DMS79 (cell line): ENCODE results near the gene SCAND1.
"Not testable (repeated sequence)": the region's sequence is repeated elsewhere in the genome, so short reads cannot be mapped to it uniquely, and the experiment has no call there.

Experiments used
- DNase-seq: peaks from one replicate; lab custom pipeline; 2025; lab: John Stamatoyannopoulos, UW

The SCAND1 gene

GRCh38 chr20:35959291-35959690 is 5.0 kb upstream of the SCAND1 start:
- not testable (repeated sequence) for DNase-seq

DNA sequence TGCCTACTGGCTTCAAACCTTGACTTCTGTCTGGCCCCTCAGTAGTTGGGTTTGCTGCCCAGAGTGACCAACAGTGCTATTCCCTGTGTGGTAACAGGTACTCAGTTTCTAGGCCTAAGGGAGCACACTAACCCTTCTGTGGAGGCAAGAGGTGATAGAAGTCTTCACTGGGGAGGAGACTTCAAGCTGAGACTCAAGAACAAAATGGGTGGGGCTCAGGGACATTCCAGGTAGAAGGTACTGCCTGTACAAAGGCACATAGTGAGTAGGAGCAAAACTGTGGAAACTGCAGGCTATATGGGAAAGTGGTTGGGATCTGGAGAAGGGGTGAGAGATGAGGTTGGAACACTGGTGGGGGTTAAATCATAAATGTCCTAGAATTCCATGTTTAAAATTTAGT is 2.3 kb upstream of the SCAND1 start:
- DNase-seq = no peak

DNA sequence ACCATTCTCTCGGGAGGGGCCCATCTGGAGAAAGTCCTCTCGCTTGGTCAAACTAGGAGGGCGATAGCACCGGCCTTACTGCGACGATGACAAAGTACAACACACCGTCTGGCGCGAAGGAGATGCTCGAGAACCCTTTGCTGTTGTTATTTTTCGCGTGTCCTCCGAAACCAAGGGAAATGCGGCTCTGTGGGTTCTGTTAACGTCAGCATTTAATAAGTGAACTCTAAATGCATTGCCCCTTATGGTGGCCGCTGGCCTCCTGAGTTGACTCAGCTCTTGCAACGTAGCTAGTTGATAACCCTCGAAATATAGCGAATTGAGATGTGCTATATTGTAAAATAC is 577 bp upstream of the SCAND1 start:
- DNase-seq = peak; percentile 27

GRCh38 chr20:35953387-35954199 is 709 bp downstream of the SCAND1 start:
- no peak for DNase-seq

GRCh38 chr20:35952480-35953386 is 1.6 kb downstream of the SCAND1 start:
- DNase-seq = no peak

DNA sequence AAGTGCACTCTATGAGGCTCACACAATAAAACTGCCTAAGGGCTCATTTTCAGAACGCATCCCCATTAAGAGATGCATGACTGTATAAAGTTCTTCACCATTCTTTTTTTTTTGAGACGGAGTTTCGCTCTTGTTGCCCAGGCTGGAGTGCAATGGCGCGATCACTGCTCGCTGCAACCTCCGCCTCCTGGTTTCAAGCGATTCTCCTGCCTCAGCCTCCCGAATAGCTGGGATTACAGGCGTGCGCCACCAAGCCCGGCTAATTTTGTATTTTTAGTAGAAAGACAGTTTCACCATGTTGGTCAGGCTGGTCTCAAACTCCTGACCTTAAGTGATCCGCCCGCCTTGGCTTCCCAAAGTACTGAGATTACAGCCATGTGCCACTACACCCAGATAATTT is 2.2 kb downstream of the SCAND1 start:
- not testable (repeated sequence) for DNase-seq

DNA sequence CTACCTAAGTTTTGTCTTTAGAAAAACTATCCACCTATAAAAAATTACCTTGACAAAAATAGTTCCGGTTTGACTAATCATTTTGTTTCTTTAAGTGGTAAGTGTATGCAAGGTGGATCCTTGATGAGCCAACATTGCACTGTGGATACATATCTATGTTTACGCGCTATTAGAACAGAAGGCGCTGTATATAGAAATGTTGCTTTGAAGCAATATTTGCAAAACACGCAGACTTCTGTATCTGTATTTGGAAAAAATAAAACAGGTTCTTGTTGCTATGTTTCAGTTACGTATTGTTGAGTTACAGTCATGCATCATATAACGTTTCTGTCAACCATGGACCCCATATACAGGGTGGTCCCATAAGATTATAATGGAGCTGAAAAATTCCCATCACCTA is 4.2 kb downstream of the SCAND1 start:
- no peak for DNase-seq

- no peak for DNase-seq
These were observed 6.4 kb downstream of the SCAND1 start for GRCh38 chr20:35947907-35948306.

- no peak for DNase-seq
These were observed 6.8 kb downstream of the SCAND1 start for GRCh38 chr20:35947489-35947888.

DNA sequence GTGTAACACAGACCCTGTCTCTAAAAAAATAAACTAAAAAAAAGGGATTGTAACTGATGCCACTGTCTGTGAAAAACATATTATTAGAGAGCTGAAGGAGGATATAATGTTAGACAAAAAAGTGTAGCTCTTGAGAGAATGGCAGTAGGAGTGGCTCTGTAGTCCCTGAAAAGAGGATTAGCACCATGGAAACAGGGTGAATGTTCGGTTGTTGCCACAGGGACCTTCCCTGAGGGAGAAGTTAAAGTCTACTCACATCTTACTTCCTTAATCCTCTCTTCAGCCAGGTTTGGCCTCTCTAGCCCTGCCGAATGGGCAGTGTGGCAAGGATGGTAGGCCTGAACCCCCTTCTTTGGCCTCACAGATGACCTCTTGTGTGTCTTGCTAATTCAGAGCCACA is 12.1 kb downstream of the SCAND1 start:
- DNase-seq = peak; percentile 0

DNA sequence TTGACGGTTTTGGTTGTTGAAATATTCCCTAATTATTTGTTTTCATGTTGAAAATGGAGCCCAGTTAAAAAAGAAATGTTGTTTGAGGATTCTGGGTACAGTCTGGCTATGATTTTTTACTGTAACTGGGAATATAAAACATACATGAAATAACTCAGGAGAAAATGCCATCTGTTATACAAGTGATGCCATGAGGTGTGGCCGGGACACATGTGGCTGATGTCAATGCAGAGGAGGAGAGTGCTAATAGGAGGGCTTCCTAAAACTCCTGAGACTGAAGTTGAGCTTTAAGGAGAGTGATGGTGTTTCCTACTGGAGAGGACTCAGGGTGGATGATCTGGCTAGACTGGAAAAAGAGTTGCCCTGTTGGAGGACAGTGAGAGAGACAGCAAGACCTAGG is 12.7 kb downstream of the SCAND1 start:
- no peak for DNase-seq

GRCh38 chr20:35939264-35939663 is 15.0 kb downstream of the SCAND1 start:
- no peak for DNase-seq

DNA sequence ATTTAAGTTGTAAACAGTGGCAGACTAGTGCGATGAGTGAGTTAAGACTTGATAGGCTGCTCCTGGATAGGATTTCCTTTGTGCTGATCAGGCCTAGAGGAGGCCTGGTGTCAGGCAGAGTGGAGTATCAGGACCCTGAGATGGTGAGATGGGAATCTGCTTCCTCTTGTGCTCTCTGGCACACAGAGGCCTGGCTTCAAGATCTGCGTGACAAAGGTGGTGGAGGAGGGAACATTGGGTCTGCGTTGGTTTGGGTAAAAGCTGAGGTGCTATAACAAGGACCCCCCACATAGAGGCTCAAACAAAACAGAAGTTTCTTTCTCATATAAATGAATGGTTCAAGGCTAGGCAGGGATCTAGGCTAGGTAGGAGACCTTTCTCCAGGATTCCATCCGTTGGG is 20.3 kb downstream of the SCAND1 start:
- DNase-seq = no peak

- no peak for DNase-seq
These were observed 25.0 kb downstream of the SCAND1 start for GRCh38 chr20:35929301-35929700.

GRCh38 chr20:35920523-35920922 is 33.8 kb downstream of the SCAND1 start:
- DNase-seq = no peak

GRCh38 chr20:35918021-35918420 is 36.3 kb downstream of the SCAND1 start:
- no peak for DNase-seq

DNA sequence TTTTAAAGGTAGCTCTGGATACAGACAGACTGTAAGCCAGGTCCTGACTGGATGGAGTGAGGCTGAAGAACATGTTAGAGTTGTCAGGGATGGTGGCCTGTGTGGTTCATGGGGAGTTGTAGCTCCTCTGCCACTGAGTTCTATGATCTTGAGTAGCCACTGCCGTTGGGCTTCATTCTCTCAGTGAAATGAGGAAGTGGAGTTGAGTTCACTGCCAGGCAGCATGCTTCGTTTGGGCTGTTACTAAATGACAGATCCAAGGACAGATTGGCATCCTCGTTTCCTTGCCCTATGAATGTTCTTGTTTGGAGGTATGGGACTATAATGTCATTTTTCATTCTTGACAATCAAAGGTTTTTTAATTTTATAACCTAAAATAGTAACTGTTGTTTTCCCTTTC is 37.2 kb downstream of the SCAND1 start:
- DNase-seq = no peak

GRCh38 chr20:35912881-35913280 is 41.4 kb downstream of the SCAND1 start:
- no peak for DNase-seq

DNA sequence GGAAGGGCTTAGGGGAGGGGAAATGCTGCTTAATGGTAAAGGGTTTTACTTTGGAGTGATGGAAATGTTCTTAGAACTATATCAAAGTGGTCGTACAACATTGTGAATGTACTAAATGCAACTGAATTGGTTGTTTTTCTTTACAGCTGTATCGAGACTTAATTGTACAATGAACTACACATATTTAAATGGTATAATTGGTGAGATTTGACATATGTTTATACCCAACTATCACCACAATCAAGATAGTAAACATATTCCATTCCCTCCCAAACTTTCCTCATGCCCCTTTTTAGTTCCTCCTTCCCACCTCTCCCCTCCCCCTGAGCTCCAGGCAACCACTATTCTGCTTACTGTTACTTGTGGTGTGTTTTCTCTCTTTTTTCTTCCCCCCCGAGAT is 44.0 kb downstream of the SCAND1 start:
- DNase-seq = no peak

DNA sequence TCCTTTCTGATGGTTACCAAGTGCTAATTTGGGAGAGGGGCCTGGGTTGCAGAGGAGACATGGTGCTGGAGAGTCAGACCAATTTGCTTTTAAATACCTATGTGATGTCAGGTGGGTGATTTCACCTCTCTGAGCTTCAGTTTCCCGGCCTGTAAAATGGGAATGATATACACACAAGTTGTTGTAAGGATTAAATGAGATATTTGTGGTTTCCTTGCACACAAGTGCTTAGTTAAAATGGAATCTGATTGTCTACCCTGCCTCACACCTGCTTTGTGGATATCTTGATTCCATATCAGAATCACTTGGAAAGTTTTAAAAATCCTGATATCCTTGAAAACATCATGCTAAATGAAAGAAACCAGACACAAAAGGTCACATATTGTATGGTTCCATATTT is 44.5 kb downstream of the SCAND1 start:
- no peak for DNase-seq

DNA sequence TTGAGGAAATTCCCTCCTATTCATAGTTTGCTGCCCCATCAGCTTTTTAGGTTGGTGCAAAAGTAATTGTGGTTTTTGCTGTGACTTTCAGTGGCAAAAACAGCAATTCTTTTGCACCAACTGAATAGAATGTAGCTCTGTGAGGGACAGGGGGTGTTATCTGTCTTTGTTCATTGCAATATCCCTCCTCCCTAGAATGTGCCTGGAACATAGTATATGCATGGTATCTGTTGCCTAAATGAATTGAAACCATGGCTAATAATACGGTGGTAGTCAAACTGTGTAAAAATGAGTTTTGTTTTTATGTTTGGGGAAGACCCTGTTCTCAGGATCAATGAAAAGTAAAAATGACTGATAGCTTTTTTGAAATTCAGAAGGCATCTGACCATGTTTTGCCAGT is 45.1 kb downstream of the SCAND1 start:
- no peak for DNase-seq

DNA sequence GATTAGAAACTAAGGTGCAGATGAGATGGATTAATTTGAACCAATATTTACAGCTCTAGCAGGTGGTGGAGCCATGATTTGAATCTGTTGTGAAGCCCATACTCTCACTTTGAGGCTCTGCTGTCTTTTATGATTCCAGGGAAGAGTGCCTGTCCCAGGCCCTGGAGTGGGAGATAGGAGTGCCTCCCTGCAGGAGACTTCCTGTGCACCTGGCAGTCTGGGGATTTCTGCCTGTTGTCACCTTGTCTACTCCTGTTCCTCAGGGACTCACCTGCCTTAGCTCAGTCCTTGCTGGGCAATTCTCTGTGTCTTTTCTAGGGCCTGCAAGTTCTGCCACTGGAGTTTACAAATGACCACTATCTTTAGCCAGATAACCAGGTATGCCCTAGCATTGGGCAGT is 46.3 kb downstream of the SCAND1 start:
- DNase-seq = no peak

GRCh38 chr20:35907017-35907701 is 47.1 kb downstream of the SCAND1 start:
- no peak for DNase-seq
